IPS DF 6.9 (cell line): Measurements from ENCODE around the gene PTPN1.

ENCODE experiments used
- DNase-seq: peaks from one replicate; pipeline ENCODE4 v3.0.0-alpha.2; 2013; ENCODE audit warnings: low read depth, low spot score
- H3K27ac ChIP-seq: one replicate; pipeline ENCODE4 v1.5.1; 2013; ENCODE audit warnings: low read length, control low read depth
- H3K27me3 ChIP-seq: 2 replicates; pipeline ENCODE4 v1.6.1; 2013; ENCODE audit warnings: mild to moderate bottlenecking, low read length; ENCODE audit not compliant: control insufficient read depth, insufficient read depth
- H3K36me3 ChIP-seq: 2 replicates; pipeline ENCODE4 v1.6.1; 2013; ENCODE audit warnings: low read length; ENCODE audit not compliant: control insufficient read depth, insufficient read depth
- H3K4me1 ChIP-seq: 2 replicates; pipeline ENCODE4 v1.6.1; 2013; ENCODE audit warnings: low read length; ENCODE audit not compliant: control insufficient read depth, insufficient read depth
- H3K4me3 ChIP-seq: 2 replicates; pipeline ENCODE4 v1.5.1; 2013; ENCODE audit warnings: mild to moderate bottlenecking, low read length
- H3K9me3 ChIP-seq: 2 replicates; pipeline ENCODE4 v1.6.1; 2013; ENCODE audit warnings: low read length, inconsistent platforms; ENCODE audit not compliant: control insufficient read depth, insufficient read depth
- WGBS: extraction: QIAGEN DNeasy Blood & Tissue Kit; methylation state at CpG from one replicate; pipeline ENCODE4 v1.1.7; 2013; ENCODE audit warnings: mixed read lengths, missing lambda C conversion rate; ENCODE audit not compliant: insufficient read length, insufficient coverage; 5-methylcytosine and 5-hydroxymethylcytosine counted together

PTPN1 gene

DNA sequence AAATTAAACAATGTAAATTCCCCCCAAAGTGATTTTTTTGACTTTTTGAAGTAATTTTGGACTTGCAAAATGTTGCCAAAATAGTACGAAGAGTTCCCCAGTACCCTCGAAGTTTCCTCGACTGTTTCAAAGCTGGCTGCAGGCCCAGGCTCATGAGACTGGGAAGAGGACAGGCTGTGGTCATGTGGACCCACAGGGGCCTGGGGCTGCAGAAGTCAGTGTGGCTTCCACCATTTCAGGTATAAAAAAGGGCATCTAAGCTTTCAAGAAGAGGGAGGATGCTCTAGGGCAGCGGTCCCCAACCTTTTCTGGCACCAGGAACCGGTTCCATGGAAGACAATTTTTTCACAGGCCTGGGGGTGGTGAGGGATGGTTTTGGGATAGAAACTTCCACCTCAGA is 75.0 kb downstream of the PTPN1 start:
- no CpG with 5 or more reads among the region's 5 CpGs for WGBS
- peaks cover 16% of the 10 kb centered on the region for H3K36me3 ChIP-seq
- H3K4me3 ChIP-seq, result no peak overlapping the region
- no peak overlapping the region for H3K27ac ChIP-seq
- no peaks in the 10 kb centered on the region for H3K27me3 ChIP-seq
- no peaks in the 10 kb centered on the region; the same call in 1 of the 2 replicates for H3K4me1 ChIP-seq
- no peak for DNase-seq
- H3K9me3 ChIP-seq, result no peaks in the 10 kb centered on the region

DNA sequence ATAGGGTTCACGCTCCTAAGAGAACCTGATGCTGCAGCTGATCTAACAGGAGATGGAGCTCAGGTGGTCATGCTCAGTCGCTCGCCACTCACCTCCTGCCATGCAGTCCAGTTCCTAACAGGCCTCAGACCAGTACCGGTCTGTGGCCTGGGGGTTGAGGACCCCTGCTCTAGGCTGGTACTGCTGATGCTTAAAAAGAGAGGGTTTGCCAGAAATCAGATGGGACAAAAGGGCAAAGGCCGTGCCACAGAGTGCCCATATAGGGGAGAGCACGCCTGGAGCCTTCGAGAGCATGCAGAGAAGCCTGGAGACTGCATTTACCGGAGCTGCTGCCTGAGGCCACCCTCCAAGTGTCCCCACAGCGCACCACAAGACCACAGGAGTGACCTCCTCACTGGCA is 75.5 kb downstream of the PTPN1 start:
- no CpG with 5 or more reads among the region's 9 CpGs for WGBS
- Histone ChIP-seq H3K9me3 (no peaks in the 10 kb centered on the region), H3K36me3 (peaks cover 16% of the 10 kb centered on the region), H3K4me1 (no peaks in the 10 kb centered on the region; the same call in 1 of the 2 replicates), H3K27ac (no peak overlapping the region), H3K4me3 (no peak overlapping the region), H3K27me3 (no peaks in the 10 kb centered on the region)
- DNase-seq, result no peak

DNA sequence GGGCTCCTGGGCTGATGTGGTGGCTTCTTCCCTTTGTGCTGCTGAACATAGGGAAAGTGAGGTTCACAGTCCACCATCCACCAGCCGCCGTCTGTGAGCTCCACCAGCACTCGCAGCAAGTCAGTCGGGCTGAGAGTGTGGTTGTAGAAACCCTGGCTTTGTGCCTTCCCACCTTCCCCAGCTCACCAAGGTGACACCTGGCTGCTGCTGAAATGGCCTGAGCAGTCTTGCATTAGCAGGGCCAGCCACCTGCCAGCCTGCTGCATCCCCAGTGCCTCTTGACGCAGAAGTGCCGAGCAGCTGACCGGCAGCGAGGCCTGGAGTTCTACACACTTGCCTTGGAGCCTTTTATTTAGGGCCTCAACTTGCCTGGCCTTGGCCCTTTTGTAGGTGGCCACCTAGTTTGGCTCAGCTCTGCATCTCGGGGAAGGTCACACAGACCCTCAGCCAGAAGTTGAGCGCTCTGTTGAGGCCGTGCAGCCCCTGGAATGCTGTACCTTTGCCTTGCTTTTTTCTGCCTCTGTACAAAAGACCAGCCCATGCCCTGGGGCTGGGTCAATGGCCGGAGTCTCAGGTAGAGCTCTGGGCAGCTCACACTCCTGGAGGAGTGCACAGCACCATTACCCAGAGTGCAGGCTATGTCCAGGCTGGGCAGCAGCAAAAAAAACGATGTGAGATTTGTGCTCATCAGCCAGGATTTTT is 76.5 kb downstream of the PTPN1 start:
- no peaks in the 10 kb centered on the region; the same call in 1 of the 2 replicates for H3K4me1 ChIP-seq
- DNase-seq, result no peak
- H3K9me3 ChIP-seq, result no peaks in the 10 kb centered on the region
- peaks cover 10% of the 10 kb centered on the region; the same call in 1 of the 2 replicates for H3K36me3 ChIP-seq
- H3K4me3 ChIP-seq, result no peak overlapping the region
- no CpG with 5 or more reads among the region's 13 CpGs for WGBS
- no peak overlapping the region for H3K27ac ChIP-seq
- no peaks in the 10 kb centered on the region for H3K27me3 ChIP-seq

DNA sequence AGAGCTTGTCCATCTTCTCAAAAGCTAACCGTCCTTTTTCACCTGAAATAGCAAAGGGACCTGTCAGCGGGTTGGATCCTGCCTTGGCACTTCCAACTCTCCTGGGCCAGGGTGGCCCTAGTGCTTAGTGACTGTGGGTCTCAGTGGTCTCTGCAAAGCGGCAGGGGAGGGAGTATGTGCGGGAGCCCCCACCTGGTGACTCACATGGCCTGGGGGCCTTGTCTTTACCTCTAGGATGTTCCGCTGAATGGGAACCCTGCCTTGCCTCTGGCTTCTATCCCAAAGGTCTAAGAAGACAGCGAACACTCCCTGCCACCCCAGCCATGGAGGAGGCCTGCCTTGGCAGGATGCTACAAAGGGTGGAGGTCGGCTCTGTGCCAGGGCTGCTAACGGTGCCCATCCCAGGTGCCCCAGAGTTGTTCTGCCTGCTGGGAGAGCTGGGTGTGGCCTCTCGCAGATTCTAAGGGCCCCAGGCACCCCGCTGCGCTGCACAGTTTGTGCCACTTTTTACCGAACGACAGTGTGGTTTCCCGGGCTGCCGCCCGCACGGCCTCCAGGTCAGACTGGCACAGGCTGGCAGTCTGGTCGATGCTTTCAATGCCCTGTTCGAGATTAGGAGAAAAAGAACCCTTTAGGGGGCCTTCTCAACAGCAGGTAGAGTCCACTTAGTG is 77.2 kb downstream of the PTPN1 start:
- H3K36me3 ChIP-seq, result peaks cover 10% of the 10 kb centered on the region; the same call in 1 of the 2 replicates
- DNase-seq, result no peak
- H3K4me3 ChIP-seq, result no peak overlapping the region
- no peaks in the 10 kb centered on the region for H3K4me1 ChIP-seq
- no CpG with 5 or more reads among the region's 19 CpGs for WGBS
- H3K9me3 ChIP-seq, result no peaks in the 10 kb centered on the region
- H3K27ac ChIP-seq, result no peak overlapping the region
- H3K27me3 ChIP-seq, result no peaks in the 10 kb centered on the region

DNA sequence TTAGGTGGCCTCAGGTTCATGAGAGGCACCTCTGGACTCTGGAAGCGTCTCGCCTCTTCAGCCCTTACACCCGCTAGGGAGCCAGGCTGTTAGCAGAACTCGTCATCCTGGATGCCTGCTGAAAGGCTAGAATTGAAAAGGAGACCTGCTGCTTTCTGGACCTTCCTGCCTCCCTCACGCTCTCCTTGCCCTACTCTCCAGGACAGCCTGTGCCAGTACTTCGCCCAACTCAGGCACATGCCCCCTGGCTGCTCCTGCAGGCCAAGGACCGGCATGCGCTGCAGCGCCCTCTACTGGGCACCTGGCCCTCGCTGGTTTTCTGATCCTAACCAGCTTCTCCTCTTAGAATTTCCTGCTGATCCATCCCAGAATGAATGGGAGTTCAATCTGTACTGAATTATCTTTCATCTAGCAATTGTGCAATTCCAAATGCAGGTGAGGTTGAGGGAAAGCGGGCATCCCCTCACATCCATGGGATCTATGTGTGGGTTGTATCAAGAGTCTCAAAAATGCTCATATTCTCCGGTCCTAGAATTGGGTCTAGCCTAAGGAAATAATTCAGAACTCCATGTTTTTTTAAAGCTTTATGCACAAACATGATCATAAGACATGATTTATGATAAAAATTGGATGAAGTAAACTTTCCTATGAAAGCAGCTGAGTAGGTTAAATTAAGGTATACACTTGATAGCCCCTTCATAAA is 78.0 kb downstream of the PTPN1 start:
- Histone ChIP-seq H3K36me3 (0 out of 2 replicates have a peak, but pooled peaks cover 6% of the 10 kb centered on the region), H3K9me3 (no peaks in the 10 kb centered on the region), H3K4me1 (no peaks in the 10 kb centered on the region), H3K27ac (no peak overlapping the region), H3K27me3 (no peaks in the 10 kb centered on the region), H3K4me3 (no peak overlapping the region)
- DNase-seq, result no peak
- no CpG with 5 or more reads among the region's 12 CpGs for WGBS

DNA sequence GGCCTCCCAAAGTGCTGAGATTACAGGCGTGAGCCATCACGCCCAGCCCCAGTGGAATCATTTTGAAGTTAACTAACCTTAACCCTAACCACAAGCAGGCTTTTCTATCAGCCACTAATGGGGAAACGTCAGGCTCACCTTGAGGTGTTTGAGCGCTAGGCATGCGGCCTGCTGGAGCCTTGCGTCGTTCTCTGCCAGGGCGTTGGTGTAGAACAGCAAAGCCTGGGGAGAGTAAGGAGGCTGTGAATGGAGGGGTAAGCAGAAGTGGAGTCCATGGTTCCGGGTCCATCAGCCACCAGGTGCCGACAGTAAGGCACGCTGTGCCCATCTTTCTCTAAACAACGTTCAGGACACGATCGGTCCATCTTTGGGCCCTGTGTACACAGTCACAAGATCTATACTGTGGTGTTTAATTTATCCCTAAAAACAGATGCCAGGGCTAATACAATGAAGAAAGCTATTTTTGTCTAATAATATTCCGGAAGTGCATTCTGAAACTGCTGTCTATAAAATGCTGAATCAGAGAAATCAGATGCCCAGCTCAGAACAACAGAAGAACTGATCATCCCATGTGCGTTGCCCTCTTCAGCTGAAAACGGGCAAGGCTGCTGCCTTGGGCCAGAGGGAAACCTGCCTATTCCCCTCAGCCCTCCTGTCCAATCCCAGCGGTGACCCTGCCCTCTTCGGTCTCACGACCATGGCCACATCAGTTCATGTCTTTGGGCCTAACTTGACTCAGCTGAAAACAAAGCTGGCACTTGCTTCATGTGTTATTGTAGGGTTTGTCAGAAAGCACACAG is 79.6 kb downstream of the PTPN1 start:
- Histone ChIP-seq H3K4me1 (no peaks in the 10 kb centered on the region), H3K27ac (no peak overlapping the region), H3K9me3 (no peaks in the 10 kb centered on the region), H3K27me3 (no peaks in the 10 kb centered on the region), H3K4me3 (no peak overlapping the region), H3K36me3 (0 out of 2 replicates have a peak, but pooled peaks cover 6% of the 10 kb centered on the region)
- no peak for DNase-seq
- WGBS, result no CpG with 5 or more reads among the region's 20 CpGs

DNA sequence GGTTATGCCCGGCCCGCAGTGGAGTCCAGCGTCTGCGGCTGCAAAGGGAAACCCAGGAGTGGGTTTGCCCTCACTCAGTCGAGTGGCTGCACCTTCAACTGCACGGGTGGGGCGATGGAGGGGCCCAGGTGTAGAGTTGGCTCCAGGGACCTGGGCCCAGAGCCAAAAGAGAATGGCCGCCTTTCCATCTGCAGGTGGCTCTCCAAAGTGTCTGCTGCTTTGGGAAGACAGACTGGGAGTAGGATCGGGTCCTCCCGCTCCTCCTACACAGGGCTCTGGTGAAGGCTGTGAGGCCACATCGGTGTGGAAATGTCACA is 80.1 kb downstream of the PTPN1 start:
- H3K4me3 ChIP-seq, result no peak overlapping the region
- 0 out of 2 replicates have a peak, but pooled peaks cover 6% of the 10 kb centered on the region for H3K36me3 ChIP-seq
- H3K27me3 ChIP-seq, result no peaks in the 10 kb centered on the region
- no peak overlapping the region for H3K27ac ChIP-seq
- no peaks in the 10 kb centered on the region for H3K4me1 ChIP-seq
- DNase-seq, result no peak
- WGBS, result no CpG with 5 or more reads among the region's 11 CpGs
- H3K9me3 ChIP-seq, result no peaks in the 10 kb centered on the region

DNA sequence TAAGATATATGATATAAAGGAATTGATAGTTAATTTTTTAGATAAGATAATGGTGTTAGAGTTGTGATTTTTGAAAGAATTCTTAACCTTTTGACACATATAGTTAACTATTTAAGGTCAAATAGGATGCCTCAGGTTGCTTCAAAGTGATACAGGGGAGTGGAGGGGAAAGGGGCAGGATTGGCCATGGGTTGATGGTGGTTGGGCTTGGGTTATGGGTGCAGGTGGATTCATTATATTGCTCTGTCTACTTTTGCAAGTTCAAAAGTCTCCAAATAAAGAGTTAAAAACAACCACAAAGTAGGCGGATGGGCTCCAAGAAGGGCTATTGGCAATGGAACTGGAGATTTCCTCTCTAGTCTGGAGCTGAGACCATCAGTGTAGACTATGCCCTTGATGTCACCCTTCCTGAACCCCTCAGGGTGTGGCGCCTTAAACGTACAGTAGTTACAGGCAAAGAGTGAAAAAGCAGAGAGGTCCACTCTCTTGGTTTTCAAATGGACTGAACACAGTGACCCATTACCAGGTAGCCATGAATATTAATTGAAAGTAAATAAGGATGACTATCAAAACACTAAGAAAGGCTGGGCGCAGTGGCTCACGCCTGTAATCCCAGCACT is 81.2 kb downstream of the PTPN1 start:
- Histone ChIP-seq H3K9me3 (no peaks in the 10 kb centered on the region), H3K4me3 (no peak overlapping the region), H3K27ac (no peak overlapping the region), H3K4me1 (no peaks in the 10 kb centered on the region), H3K36me3 (0 out of 2 replicates have a peak, but pooled peaks cover 5% of the 10 kb centered on the region), H3K27me3 (no peaks in the 10 kb centered on the region)
- WGBS, result no CpG with 5 or more reads among the region's 5 CpGs
- no peak for DNase-seq

DNA sequence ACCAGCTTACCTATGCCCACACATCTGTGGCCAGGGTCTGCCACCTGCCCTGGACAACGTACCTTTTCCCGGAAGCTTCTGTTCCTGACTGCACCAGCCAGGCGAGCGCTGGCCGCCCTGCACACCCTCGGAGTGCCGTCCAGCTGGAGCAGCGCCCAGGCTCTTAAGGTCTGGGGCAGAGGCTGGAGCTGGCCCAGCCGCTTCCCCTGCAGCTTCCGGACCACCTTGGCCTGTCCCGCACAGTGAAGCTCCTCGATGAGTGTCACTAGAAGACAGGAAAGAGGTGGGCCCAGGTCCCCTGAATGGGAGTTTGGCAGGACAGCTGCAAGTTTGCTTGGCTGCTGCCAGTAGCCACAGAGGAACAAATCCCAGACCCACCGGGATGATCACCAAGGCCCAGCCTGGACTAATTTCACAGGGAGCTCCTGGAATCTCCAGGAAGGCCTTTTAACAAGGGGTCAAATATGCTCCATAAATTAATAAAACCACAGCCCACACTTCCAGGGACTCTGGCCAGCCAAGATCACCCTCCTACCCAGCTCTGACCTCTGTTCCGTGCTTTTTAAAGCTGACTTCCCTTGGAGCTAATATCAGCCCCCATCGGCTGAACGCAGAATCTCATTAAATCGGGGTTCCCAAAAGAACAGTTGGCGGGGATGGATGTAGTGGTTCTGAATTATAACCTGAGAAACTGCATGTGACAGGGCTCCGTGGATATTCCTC is 82.3 kb downstream of the PTPN1 start:
- H3K27ac ChIP-seq, result no peak overlapping the region
- H3K4me3 ChIP-seq, result no peak overlapping the region
- no peak for DNase-seq
- H3K4me1 ChIP-seq, result no peaks in the 10 kb centered on the region
- no peaks in the 10 kb centered on the region for H3K27me3 ChIP-seq
- no peaks in the 10 kb centered on the region for H3K9me3 ChIP-seq
- WGBS, result no CpG with 5 or more reads among the region's 19 CpGs
- H3K36me3 ChIP-seq, result no peaks in the 10 kb centered on the region
